ENCODE measurements around the gene FAAP100. TPM values are rescaled to one million over a fixed set of nuclear protein-coding genes. Genes with fewer than 3 reads are reported as not detected.
A peak's percentile ranks its signal among the peaks of the same experiment; 100 is the strongest.

Gene FAAP100
- total RNA-seq, 1 donor from 2014 or later = 13.9 TPM

GRCh38 chr17:81553616-81554181, 1.5 kb upstream of the FAAP100 start:
- DNase-seq (ENCODE audit: low read depth in 2 of 2) = peak; percentile 73 to 95

GRCh38 chr17:81553018-81553615, 964 bp upstream of the FAAP100 start:
- DNase-seq (ENCODE audit: low read depth in 2 of 2) = peak in 1 of 2 donors; percentile 78

GRCh38 chr17:81551458-81552243, 502 bp downstream of the FAAP100 start:
- peak; percentile 64 to 72 for DNase-seq (ENCODE audit: low read depth in 2 of 2)

- DNase-seq (ENCODE audit: low read depth in 2 of 2) = no peak
Measured at GRCh38 chr17:81550830-81551457, 1.2 kb downstream of the FAAP100 start.

GRCh38 chr17:81550285-81550684, 1.9 kb downstream of the FAAP100 start:
- DNase-seq (ENCODE audit: low read depth in 2 of 2) = no peak

GRCh38 chr17:81549826-81550225, 2.3 kb downstream of the FAAP100 start:
- no peak for DNase-seq (ENCODE audit: low read depth in 2 of 2)

DNA sequence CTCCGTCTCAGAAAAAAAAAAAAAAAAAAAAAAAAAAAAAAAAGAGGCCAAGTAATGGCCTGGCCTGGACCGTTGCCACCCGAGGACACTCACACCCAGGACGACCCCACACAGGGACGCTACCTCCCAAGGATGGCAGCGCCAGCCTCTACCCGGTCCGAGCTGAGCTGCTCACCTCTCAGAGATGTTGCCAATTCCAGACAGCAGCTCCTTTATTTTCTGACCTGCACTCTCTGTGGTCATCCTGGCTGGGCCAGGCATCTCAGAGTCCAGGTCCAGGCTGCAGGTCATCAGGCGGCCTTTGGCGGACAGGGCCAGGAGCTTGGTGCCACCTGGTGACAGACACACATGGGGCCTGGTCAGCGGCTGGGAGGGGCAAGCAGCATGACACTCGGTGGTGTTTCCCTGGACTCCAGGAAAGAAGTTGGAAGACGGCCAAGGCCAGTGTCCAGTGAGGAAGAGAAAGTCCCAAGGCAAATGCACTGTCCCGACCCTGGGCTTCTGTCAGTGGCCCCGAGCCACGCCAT, 3.1 kb downstream of the FAAP100 start:
- peak; percentile 27 to 35 for DNase-seq (ENCODE audit: low read depth in 2 of 2)

DNA sequence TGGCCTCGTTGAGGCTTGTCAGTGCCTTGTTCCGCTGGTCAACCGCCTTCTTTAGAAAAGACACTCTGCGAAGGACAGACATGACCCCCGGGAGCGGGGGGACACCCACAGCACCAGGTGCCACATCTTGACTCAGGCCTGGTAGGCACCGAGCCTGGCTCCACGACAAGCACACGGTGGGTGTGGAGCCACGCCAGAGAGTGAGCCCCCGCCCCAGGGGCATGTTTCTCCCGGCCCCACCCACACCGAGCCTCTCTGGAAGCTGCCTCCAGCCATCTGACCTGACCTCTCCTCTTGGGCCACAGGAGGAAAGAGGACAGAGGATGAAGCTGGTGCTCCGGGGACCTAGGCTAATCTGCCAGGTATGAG, 4.6 kb downstream of the FAAP100 start:
- DNase-seq (ENCODE audit: low read depth in 2 of 2) = no peak

DNA sequence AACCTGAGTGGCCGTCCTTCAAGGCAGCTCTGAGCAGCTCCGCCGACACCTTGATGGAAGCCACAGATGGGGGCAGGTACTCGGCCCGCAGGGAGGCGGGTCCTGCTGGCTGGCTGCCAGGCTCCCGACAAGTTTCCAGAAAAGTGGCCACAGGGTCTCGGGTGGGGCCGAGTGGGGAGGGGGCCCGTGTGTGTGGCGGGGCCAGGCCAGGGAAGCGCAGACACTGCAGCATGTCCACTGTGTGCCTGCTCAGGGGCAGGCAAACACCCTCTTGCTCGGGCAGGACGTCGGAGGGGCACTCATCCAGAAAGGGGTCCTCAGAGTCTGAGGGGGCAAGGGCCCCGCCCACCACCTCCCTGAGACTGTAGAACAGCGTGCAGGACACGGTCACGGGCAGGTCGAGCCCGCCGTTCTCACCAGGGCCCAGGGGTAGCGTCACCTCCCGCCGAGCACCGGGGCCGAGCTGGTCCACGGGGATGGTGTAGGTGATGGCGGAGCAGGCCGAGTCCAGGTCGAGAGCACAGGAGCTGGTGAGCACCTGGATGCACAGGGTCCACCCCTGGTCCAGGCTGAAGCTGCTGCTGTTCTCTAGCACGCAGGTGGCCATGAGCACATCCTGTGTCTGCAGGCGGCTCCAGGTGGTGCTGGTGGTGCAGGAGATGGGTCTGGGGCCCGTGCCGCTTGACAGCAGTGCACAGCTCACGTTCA, 5.1 kb downstream of the FAAP100 start:
- no peak for DNase-seq (ENCODE audit: low read depth in 2 of 2)

- DNase-seq (ENCODE audit: low read depth in 2 of 2) = no peak
Measured at GRCh38 chr17:81545160-81545949, 6.8 kb downstream of the FAAP100 start.

DNA sequence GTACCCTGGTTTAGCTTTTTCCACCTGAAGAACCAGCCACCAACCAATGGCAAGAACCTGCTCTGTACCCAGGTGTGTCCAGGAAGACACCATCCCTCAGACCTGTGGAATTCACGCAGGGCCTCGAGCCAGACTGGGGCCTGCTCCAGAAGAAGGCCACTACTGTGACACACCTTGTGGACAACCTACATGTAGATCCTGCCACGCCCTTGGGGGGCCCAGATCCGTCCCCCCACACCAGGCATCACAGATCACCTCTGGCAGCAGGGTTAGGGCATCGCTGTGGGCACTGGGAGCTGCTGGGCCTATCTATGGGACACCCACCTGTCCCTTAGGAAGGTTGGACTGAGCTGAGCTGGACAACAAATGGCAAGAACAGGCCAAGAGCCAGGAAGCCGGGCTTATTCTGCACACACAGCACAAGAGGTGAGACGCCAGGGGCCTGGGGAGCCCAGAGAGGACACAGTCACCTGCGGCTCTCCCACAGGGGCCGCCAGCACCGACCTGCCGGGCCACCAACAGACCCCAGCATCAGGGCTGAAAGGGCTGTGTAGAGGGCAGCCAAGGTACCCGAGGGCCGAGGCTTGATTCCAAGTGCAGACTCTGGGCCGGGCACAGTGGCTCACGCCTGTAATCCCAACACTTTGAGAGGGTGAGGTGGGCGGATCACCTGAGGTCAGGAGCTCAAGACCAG, 7.7 kb downstream of the FAAP100 start:
- DNase-seq (ENCODE audit: low read depth in 2 of 2) = no peak

- DNase-seq (ENCODE audit: low read depth in 2 of 2) = no peak
Measured at GRCh38 chr17:81543756-81544155, 8.4 kb downstream of the FAAP100 start.

GRCh38 chr17:81543339-81543675, 8.8 kb downstream of the FAAP100 start:
- DNase-seq (ENCODE audit: low read depth in 2 of 2) = no peak

GRCh38 chr17:81542431-81543338, 9.5 kb downstream of the FAAP100 start:
- DNase-seq (ENCODE audit: low read depth in 2 of 2) = no peak

- DNase-seq (ENCODE audit: low read depth in 2 of 2) = no peak
Measured at GRCh38 chr17:81541123-81541522, 11.0 kb downstream of the FAAP100 start.

- no peak for DNase-seq (ENCODE audit: low read depth in 2 of 2)
Measured at GRCh38 chr17:81540676-81541027, 11.5 kb downstream of the FAAP100 start.

GRCh38 chr17:81539961-81540675, 12.0 kb downstream of the FAAP100 start:
- DNase-seq (ENCODE audit: low read depth in 2 of 2) = no peak

- DNase-seq (ENCODE audit: low read depth in 2 of 2) = no peak
Measured at GRCh38 chr17:81539571-81539900, 12.6 kb downstream of the FAAP100 start.

Measured in lung microvascular endothelial cell (primary cell).